Measurements from ENCODE around the gene POC1B. TPM values are rescaled to one million over a fixed set of nuclear protein-coding genes. Genes with fewer than 3 reads are reported as not detected.

Gene POC1B
- total and polyA plus RNA-seq, 2 donors (not counting 3 experiments of a cell fraction or from before 2014, with no cell fraction given), result 7.1 to 18.2 TPM

GRCh38 chr12:89544681-89545184 lies 18.9 kb upstream of the POC1B start:
- H4K20me1 ChIP-seq (replicated peaks; ENCODE audit: control insufficient read depth, extremely low read depth, insufficient read depth, low read length), result no peaks in the 10 kb centered on the region
- H3K27me3 ChIP-seq (ENCODE audit: control insufficient read depth in 2 of 2, insufficient read depth in 2 of 2, low read length in 2 of 2), result no peaks in the 10 kb centered on the region
- H3K4me1 ChIP-seq (ENCODE audit: control insufficient read depth, extremely low read depth, insufficient read depth, low read length), result peaks cover 20% of the 10 kb centered on the region
- no TSS peak for BruUV-seq (replicated peaks)
- CTCF ChIA-PET, result interaction anchor here (0.7 to 3.2 kb wide), 21 partner anchors 8 to 1415 kb away, joined by 3 to 55 read pairs (median 5); partner anchors contain the start of gene ATP2B1
- dilution Hi-C loops (cut with MboI; ENCODE audit: extremely low pct_ligation_motif_present, low sequenced_read_pairs) (no loop called here), intact Hi-C loops (cut with micrococcal nuclease) (loop anchor here (5.0 to 10.0 kb wide), 5 partner anchors 318 to 1153 kb away; no protein-coding TSS in a partner anchor)
- no peaks in the 10 kb centered on the region for H3K79me2 ChIP-seq (ENCODE audit: control insufficient read depth, insufficient read depth, low read length)
- FAIRE-seq, result peak; percentile 98
- H3K36me3 ChIP-seq (ENCODE audit: control insufficient read depth in 2 of 2, extremely low read depth in 1 of 2, insufficient read depth in 2 of 2, low read length in 2 of 2), result no peaks in the 10 kb centered on the region
- POLR2A ChIA-PET, result no interaction called here
- no peak overlapping the region for H3K4me2 ChIP-seq (ENCODE audit: insufficient read depth, low read length)
- no peak overlapping the region for H3K9ac ChIP-seq (replicated peaks; ENCODE audit: extremely low read depth, insufficient read depth, low read length)
- no peak overlapping the region for H3K27ac ChIP-seq (ENCODE audit: insufficient read depth, low read depth, low read length)
- TF ChIP-seq EZH2 (IDR thresholded peaks at IDR 0.05; ENCODE audit: borderline replicate concordance, low read depth, low read length, severe bottlenecking), result no peak
- TF ChIP-seq FOS (IDR thresholded peaks at IDR 0.05; ENCODE audit: borderline replicate concordance, insufficient read depth, low read length), result peak; percentile 24
- no peak overlapping the region for H3K4me3 ChIP-seq (replicated peaks in 1 of 3; ENCODE audit: insufficient read depth in 1 of 3, low read depth in 1 of 3, low read length in 3 of 3)
- H3K9me1 ChIP-seq (replicated peaks; ENCODE audit: control insufficient read depth, extremely low read depth, insufficient read depth, low read length), result no peaks in the 10 kb centered on the region
- H2AFZ ChIP-seq (ENCODE audit: low read depth, low read length), result no peak overlapping the region
- peak; percentile 84 for DNase-seq (ENCODE audit: low read depth, low spot score)
- H3K9me3 ChIP-seq (replicated peaks; ENCODE audit: control insufficient read depth, insufficient read depth, low read length), result no peaks in the 10 kb centered on the region

GRCh38 chr12:89544022-89544421 lies 18.2 kb upstream of the POC1B start:
- CTCF ChIA-PET, result interaction anchor here (0.8 to 3.2 kb wide), 21 partner anchors 9 to 1415 kb away, joined by 3 to 55 read pairs (median 6); partner anchors contain the start of gene ATP2B1
- dilution Hi-C loops (cut with MboI; ENCODE audit: extremely low pct_ligation_motif_present, low sequenced_read_pairs) (no loop called here), intact Hi-C loops (cut with micrococcal nuclease) (loop anchor here (5.0 to 10.0 kb wide), 5 partner anchors 318 to 1153 kb away; no protein-coding TSS in a partner anchor)
- no peak overlapping the region for H3K4me3 ChIP-seq (replicated peaks in 1 of 3; ENCODE audit: insufficient read depth in 1 of 3, low read depth in 1 of 3, low read length in 3 of 3)
- H2AFZ ChIP-seq (ENCODE audit: low read depth, low read length), result no peak overlapping the region
- no peak overlapping the region for H3K27ac ChIP-seq (ENCODE audit: insufficient read depth, low read depth, low read length)
- no TSS peak for BruUV-seq (replicated peaks)
- H3K36me3 ChIP-seq (ENCODE audit: control insufficient read depth in 2 of 2, extremely low read depth in 1 of 2, insufficient read depth in 2 of 2, low read length in 2 of 2), result no peaks in the 10 kb centered on the region
- FAIRE-seq (no peak), DNase-seq (ENCODE audit: low read depth, low spot score) (no peak)
- H3K79me2 ChIP-seq (ENCODE audit: control insufficient read depth, insufficient read depth, low read length), result no peaks in the 10 kb centered on the region
- no peaks in the 10 kb centered on the region for H4K20me1 ChIP-seq (replicated peaks; ENCODE audit: control insufficient read depth, extremely low read depth, insufficient read depth, low read length)
- H3K4me1 ChIP-seq (ENCODE audit: control insufficient read depth, extremely low read depth, insufficient read depth, low read length), result peaks cover 20% of the 10 kb centered on the region
- no peak overlapping the region for H3K9ac ChIP-seq (replicated peaks; ENCODE audit: extremely low read depth, insufficient read depth, low read length)
- no peaks in the 10 kb centered on the region for H3K9me3 ChIP-seq (replicated peaks; ENCODE audit: control insufficient read depth, insufficient read depth, low read length)
- POLR2A ChIA-PET, result no interaction called here
- no peaks in the 10 kb centered on the region for H3K9me1 ChIP-seq (replicated peaks; ENCODE audit: control insufficient read depth, extremely low read depth, insufficient read depth, low read length)
- H3K27me3 ChIP-seq (ENCODE audit: control insufficient read depth in 2 of 2, insufficient read depth in 2 of 2, low read length in 2 of 2), result no peaks in the 10 kb centered on the region
- TF ChIP-seq FOS (IDR thresholded peaks at IDR 0.05; ENCODE audit: borderline replicate concordance, insufficient read depth, low read length) (no peak), POLR2AphosphoS5 (IDR thresholded peaks at IDR 0.05; ENCODE audit: insufficient read depth, low read depth, low read length) (no peak), JUN (IDR thresholded peaks at IDR 0.05; ENCODE audit: borderline replicate concordance, insufficient read depth, insufficient read length, low read depth) (no peak), GATA2 (IDR thresholded peaks at IDR 0.05; ENCODE audit: insufficient read depth, insufficient read length, low read depth, low read length) (no peak), MYC (IDR thresholded peaks at IDR 0.05; ENCODE audit: low read depth, low read length) (no peak), POLR2A (IDR thresholded peaks at IDR 0.05; ENCODE audit: low read depth, low read length) (no peak), CTCF (IDR thresholded peaks at IDR 0.05; ENCODE audit: extremely low read depth in 1 of 2, insufficient read depth in 1 of 2, low read depth in 1 of 2, low read length in 2 of 2) (no peak), EZH2 (IDR thresholded peaks at IDR 0.05; ENCODE audit: borderline replicate concordance, low read depth, low read length, severe bottlenecking) (no peak), MAX (IDR thresholded peaks at IDR 0.05; ENCODE audit: insufficient read depth, insufficient read length) (no peak)
- H3K4me2 ChIP-seq (ENCODE audit: insufficient read depth, low read length), result no peak overlapping the region

Measured in endothelial cell of umbilical vein (primary cell).